ENCODE results near the gene PKNOX2.

Gene PKNOX2

GRCh38 chr11:125268611-125269010 is 104.1 kb downstream of the PKNOX2 start:
- Mint-ChIP-seq H3K9me3 (no peaks in the 10 kb centered on the region), H3K27me3 (ENCODE audit: low read depth, poor library complexity) (no peaks in the 10 kb centered on the region), H3K27ac (peak overlapping the region; percentile 96), H3K4me3 (peak overlapping the region; percentile 54), H3K36me3 (ENCODE audit: low read depth) (peaks cover 40% of the 10 kb centered on the region), H3K4me1 (peaks cover 91% of the 10 kb centered on the region)
- DNase-seq: no peak
- TF ChIP-seq, protein P1, sequence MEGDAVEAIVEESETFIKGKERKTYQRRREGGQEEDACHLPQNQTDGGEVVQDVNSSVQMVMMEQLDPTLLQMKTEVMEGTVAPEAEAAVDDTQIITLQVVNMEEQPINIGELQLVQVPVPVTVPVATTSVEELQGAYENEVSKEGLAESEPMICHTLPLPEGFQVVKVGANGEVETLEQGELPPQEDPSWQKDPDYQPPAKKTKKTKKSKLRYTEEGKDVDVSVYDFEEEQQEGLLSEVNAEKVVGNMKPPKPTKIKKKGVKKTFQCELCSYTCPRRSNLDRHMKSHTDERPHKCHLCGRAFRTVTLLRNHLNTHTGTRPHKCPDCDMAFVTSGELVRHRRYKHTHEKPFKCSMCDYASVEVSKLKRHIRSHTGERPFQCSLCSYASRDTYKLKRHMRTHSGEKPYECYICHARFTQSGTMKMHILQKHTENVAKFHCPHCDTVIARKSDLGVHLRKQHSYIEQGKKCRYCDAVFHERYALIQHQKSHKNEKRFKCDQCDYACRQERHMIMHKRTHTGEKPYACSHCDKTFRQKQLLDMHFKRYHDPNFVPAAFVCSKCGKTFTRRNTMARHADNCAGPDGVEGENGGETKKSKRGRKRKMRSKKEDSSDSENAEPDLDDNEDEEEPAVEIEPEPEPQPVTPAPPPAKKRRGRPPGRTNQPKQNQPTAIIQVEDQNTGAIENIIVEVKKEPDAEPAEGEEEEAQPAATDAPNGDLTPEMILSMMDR (IDR thresholded peaks at IDR 0.05): no peak

DNA sequence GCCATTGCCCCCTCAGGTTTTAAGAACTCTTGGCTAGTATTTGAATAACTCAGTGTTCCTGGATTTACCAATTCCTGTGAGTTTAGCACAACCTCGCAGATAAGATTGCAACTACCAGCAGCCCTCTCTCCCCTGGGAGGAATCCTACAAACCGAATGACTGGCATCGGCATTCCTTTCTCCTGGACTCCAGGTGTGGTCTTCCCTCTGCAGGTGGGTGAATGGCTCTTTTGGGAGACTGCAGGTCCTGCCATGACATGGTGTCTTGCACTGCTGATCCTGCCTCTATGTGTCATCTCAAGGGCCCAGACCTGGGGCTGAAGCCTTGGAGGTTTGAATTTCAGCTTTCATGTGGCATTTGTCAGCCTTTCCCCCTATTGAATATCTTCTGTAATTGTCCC is 105.6 kb downstream of the PKNOX2 start:
- peaks cover 43% of the 10 kb centered on the region for H3K36me3 Mint-ChIP-seq (ENCODE audit: low read depth)
- no peak overlapping the region for H3K27ac Mint-ChIP-seq
- no peak for DNase-seq
- no peaks in the 10 kb centered on the region for H3K27me3 Mint-ChIP-seq (ENCODE audit: low read depth, poor library complexity)
- TF ChIP-seq, protein P1 (IDR thresholded peaks at IDR 0.05): no peak
- H3K4me1 Mint-ChIP-seq: peaks cover 77% of the 10 kb centered on the region
- H3K9me3 Mint-ChIP-seq: no peaks in the 10 kb centered on the region
- no peak overlapping the region for H3K4me3 Mint-ChIP-seq

- H3K27ac Mint-ChIP-seq: no peak overlapping the region
- no peak for DNase-seq
- peaks cover 43% of the 10 kb centered on the region for H3K36me3 Mint-ChIP-seq (ENCODE audit: low read depth)
- H3K4me1 Mint-ChIP-seq: peaks cover 71% of the 10 kb centered on the region
- TF ChIP-seq, protein P1 (IDR thresholded peaks at IDR 0.05): no peak
- H3K4me3 Mint-ChIP-seq: no peak overlapping the region
- no peaks in the 10 kb centered on the region for H3K27me3 Mint-ChIP-seq (ENCODE audit: low read depth, poor library complexity)
- no peaks in the 10 kb centered on the region for H3K9me3 Mint-ChIP-seq
Observed at GRCh38 chr11:125270711-125271110, 106.2 kb downstream of the PKNOX2 start.

- no peaks in the 10 kb centered on the region for H3K27me3 Mint-ChIP-seq (ENCODE audit: low read depth, poor library complexity)
- peaks cover 62% of the 10 kb centered on the region for H3K4me1 Mint-ChIP-seq
- TF ChIP-seq, protein P1 (IDR thresholded peaks at IDR 0.05): no peak
- no peaks in the 10 kb centered on the region for H3K9me3 Mint-ChIP-seq
- DNase-seq: no peak
- no peak overlapping the region for H3K4me3 Mint-ChIP-seq
- peaks cover 35% of the 10 kb centered on the region for H3K36me3 Mint-ChIP-seq (ENCODE audit: low read depth)
- peak overlapping the region; percentile 73 for H3K27ac Mint-ChIP-seq
Observed at GRCh38 chr11:125271483-125272091, 107.0 kb downstream of the PKNOX2 start.

DNA sequence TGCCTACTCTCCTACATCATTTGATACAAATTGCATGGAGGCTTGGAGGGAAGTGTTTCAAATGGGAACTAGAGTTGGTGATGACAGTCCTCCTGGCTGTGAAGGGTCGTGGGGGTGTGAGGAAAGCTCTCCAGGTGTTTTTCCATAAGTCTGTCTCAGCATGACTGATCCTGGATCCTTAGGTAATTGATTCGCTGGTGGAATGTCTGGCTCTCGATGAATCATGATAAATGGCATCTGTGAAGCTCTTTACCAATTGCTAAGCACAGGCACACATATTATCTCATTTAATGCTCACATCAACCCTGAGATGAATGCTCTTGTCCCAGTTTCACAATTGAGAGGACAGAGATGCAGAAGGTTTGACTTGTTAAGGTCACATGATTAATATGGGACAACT is 107.5 kb downstream of the PKNOX2 start:
- DNase-seq: no peak
- Mint-ChIP-seq H3K27me3 (ENCODE audit: low read depth, poor library complexity) (no peaks in the 10 kb centered on the region), H3K4me1 (peaks cover 57% of the 10 kb centered on the region), H3K4me3 (no peak overlapping the region), H3K36me3 (ENCODE audit: low read depth) (peaks cover 30% of the 10 kb centered on the region), H3K27ac (no peak overlapping the region), H3K9me3 (no peaks in the 10 kb centered on the region)
- TF ChIP-seq, protein P1 (IDR thresholded peaks at IDR 0.05): no peak

DNA sequence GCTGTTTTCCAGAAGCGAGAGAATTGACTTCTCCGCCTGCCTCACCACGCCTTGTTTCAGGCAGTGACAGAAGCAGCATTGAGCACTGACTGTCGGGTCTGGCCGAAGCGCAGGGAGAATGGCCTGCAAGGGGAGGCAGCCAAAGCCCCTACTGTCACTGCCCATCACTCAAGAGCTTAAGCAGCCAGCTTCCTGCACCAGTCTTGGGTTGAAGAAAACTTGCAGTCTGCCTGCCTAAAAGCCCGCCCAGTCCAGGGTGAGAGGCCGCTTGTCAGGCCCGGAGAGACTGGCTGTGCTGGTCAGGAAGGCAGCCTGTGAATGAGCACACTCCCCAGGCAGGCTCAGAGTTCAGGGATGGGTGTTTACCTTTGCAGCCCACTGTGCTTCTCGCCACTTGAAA is 108.3 kb downstream of the PKNOX2 start:
- no peaks in the 10 kb centered on the region for H3K9me3 Mint-ChIP-seq
- TF ChIP-seq, protein P1 (IDR thresholded peaks at IDR 0.05): no peak
- H3K4me3 Mint-ChIP-seq: no peak overlapping the region
- H3K4me1 Mint-ChIP-seq: peaks cover 50% of the 10 kb centered on the region
- H3K36me3 Mint-ChIP-seq (ENCODE audit: low read depth): peaks cover 24% of the 10 kb centered on the region
- H3K27me3 Mint-ChIP-seq (ENCODE audit: low read depth, poor library complexity): no peaks in the 10 kb centered on the region
- DNase-seq: no peak
- H3K27ac Mint-ChIP-seq: peak overlapping the region; percentile 96
